Measurements from ENCODE around the gene KDM4B.

- no peak for TF ChIP-seq CTCF (conservative IDR thresholded peaks at IDR 0.05 in 1 of 2, IDR thresholded peaks at IDR 0.05 in 1 of 2; ENCODE audit: low read depth in 1 of 2, low read length in 2 of 2)
- TF ChIP-seq EZH2 (IDR thresholded peaks at IDR 0.05; ENCODE audit: low read length, missing control alignments), result no peak
These were observed 213.8 kb downstream of the KDM4B start for GRCh38 chr19:5182751-5183150.
